Measurements from ENCODE around the gene KRTAP10-11. TPM values are rescaled to one million over a fixed set of nuclear protein-coding genes. Genes with fewer than 3 reads are reported as not detected.
"Not testable (repeated sequence)": the region's sequence is repeated elsewhere in the genome, so short reads cannot be mapped to it uniquely, and the experiment has no call there.

The KRTAP10-11 gene, protein sequence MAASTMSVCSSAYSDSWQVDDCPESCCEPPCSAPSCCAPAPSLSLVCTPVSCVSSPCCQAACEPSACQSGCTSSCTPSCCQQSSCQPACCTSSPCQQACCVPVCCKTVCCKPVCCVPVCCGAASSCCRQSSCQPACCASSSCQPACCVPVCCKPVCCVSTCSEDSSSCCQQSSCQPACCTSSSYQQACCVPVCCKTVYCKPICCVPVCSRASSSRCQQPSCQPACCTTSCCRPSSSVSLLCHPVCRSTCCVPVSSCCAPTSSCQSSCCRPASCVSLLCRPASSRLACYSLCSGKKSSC
- total RNA-seq (2022) (not detected in 2 replicates), Bru-seq, nascent RNA (not detected), BruChase-seq, experiment 1, labeled RNA remaining after a 2-hour chase (not detected), BruChase-seq, experiment 2, labeled RNA remaining after a 6-hour chase (not detected)
- long read RNA-seq = 0 reads

DNA sequence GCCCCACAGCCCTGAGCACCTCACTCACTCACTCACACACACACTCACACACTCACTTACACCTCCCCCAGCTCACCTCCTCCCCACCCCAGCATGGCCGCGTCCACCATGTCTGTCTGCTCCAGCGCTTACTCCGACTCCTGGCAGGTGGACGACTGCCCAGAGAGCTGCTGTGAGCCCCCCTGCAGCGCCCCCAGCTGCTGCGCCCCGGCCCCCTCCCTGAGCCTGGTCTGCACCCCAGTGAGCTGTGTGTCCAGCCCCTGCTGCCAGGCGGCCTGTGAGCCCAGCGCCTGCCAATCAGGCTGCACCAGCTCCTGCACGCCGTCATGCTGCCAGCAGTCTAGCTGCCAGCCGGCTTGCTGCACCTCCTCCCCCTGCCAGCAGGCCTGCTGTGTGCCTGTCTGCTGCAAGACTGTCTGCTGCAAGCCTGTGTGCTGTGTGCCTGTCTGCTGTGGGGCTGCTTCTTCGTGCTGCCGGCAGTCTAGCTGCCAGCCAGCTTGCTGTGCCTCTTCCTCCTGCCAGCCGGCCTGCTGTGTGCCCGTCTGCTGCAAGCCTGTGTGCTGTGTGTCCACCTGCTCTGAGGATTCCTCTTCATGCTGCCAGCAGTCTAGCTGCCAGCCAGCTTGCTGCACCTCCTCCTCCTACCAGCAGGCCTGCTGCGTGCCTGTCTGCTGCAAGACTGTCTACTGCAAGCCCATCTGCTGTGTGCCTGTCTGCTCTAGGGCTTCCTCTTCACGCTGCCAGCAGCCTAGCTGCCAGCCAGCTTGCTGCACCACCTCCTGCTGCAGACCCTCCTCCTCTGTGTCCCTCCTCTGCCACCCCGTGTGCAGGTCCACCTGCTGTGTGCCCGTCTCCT lies at the start of gene KRTAP10-11:
Gene KRTAP10-11 (plus strand): TSS at position 49 of the 856 bp plus-strand sequence. CDS start 45 bp downstream, at position 94.
- H3K4me1 Mint-ChIP-seq (ENCODE audit: low read depth, unreplicated experiment); H3K36me3 Mint-ChIP-seq (ENCODE audit: insufficient read depth, unreplicated experiment); intact Hi-C loops (cut with micrococcal nuclease; ENCODE audit: unreplicated experiment); BruUV-seq (replicated peaks); H3K36me3 ChIP-seq (ENCODE audit: control insufficient read depth, insufficient read depth, low read length); H3K4me3 ChIP-seq (ENCODE audit: low read depth, low read length); H3K4me3 Mint-ChIP-seq (ENCODE audit: unreplicated experiment); H3K4me1 ChIP-seq; DNase-seq; CTCF ChIA-PET; H3K27ac Mint-ChIP-seq (ENCODE audit: unreplicated experiment); POLR2A ChIA-PET; H3K27me3 Mint-ChIP-seq (ENCODE audit: insufficient read depth, unreplicated experiment); H3K27me3 ChIP-seq (replicated peaks; ENCODE audit: control insufficient read depth, insufficient read depth, low read length): not testable (repeated sequence)
- H3K9me3 ChIP-seq = peaks cover 13% of the 10 kb centered on the region
- peaks cover 45% of the 10 kb centered on the region for H3K9me3 Mint-ChIP-seq (ENCODE audit: unreplicated experiment)

DNA sequence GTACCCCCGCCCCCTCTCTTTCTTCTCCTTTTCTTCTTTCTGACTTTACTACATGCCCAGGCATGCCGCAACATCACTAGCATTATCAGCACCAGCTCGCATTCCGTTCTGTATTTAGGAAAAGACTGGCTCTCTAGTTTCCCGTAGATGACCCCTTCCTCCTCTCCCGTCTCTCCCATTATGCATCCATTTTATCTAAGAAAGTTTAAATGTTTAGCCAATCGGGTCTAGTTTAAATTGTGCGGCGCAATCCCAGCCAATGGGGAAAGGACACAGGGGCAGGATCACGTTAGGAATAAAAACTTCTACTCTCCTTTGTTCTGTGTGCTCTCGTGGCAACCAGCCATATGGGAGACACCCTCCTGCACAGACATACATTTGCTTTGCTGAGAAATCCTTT lies 48.2 kb upstream of the KRTAP10-11 start:
- TF ChIP-seq, protein P1, sequence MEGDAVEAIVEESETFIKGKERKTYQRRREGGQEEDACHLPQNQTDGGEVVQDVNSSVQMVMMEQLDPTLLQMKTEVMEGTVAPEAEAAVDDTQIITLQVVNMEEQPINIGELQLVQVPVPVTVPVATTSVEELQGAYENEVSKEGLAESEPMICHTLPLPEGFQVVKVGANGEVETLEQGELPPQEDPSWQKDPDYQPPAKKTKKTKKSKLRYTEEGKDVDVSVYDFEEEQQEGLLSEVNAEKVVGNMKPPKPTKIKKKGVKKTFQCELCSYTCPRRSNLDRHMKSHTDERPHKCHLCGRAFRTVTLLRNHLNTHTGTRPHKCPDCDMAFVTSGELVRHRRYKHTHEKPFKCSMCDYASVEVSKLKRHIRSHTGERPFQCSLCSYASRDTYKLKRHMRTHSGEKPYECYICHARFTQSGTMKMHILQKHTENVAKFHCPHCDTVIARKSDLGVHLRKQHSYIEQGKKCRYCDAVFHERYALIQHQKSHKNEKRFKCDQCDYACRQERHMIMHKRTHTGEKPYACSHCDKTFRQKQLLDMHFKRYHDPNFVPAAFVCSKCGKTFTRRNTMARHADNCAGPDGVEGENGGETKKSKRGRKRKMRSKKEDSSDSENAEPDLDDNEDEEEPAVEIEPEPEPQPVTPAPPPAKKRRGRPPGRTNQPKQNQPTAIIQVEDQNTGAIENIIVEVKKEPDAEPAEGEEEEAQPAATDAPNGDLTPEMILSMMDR (IDR thresholded peaks at IDR 0.05; ENCODE audit: insufficient read depth in 1 of 2, low read depth in 1 of 2, low read length in 1 of 2, severe bottlenecking in 1 of 2, unreplicated experiment in 1 of 2) = no peak
- POLR2A ChIA-PET = no interaction called here
- no peaks in the 10 kb centered on the region for H3K36me3 Mint-ChIP-seq (ENCODE audit: insufficient read depth, unreplicated experiment)
- H3K4me1 Mint-ChIP-seq (ENCODE audit: low read depth, unreplicated experiment) = peaks cover 7% of the 10 kb centered on the region
- H3K36me3 ChIP-seq (ENCODE audit: control insufficient read depth, insufficient read depth, low read length) = no peaks in the 10 kb centered on the region
- no TSS peak for BruUV-seq (replicated peaks)
- H3K9me3 ChIP-seq = no peaks in the 10 kb centered on the region
- H3K4me1 ChIP-seq = no peaks in the 10 kb centered on the region
- no peak overlapping the region for H3K27ac Mint-ChIP-seq (ENCODE audit: unreplicated experiment)
- no peak overlapping the region for H3K4me3 ChIP-seq (ENCODE audit: low read depth, low read length)
- H3K4me3 Mint-ChIP-seq (ENCODE audit: unreplicated experiment) = no peak overlapping the region
- peaks cover 8% of the 10 kb centered on the region for H3K27me3 Mint-ChIP-seq (ENCODE audit: insufficient read depth, unreplicated experiment)
- intact Hi-C loops (cut with micrococcal nuclease; ENCODE audit: unreplicated experiment) = no loop called here
- CTCF ChIA-PET = no interaction called here
- no peak for DNase-seq
- peaks cover 18% of the 10 kb centered on the region for H3K9me3 Mint-ChIP-seq (ENCODE audit: unreplicated experiment)
- H3K27me3 ChIP-seq (replicated peaks; ENCODE audit: control insufficient read depth, insufficient read depth, low read length) = no peaks in the 10 kb centered on the region

DNA sequence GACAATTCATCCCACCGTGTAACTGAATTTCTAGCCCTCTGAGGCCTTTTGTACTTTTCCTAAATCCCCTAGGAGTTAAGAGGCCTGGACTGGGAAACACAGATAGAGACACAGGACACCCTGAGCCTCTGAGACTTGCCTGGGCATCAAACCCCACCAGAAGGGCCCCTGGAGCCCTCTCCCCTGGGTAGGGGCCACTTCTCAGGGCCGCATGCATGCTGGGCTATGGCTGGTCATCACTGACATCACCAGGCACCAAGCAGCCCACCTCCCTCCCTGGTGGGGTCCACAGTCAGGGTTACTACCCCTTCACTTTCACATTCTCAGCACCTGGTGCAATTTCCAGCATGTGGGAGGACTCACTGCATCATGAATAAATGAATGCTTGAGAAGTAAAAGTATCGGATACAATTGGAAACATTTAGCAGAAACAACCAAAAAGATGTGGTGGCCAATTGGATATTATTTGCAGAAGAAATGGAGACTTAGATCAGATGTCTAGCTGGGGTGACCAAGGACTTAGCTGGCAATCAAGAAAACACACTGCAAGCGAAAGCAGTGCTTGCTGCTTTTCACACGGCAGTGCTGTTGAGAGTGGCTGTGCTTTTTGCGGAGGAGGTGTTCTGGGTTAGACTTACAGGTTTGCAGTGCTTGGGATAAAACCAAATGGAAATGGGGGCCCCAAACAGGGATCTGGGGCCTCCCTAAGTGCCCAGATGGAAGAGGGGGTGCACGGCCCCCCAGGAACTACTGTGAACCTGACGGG lies 46.8 kb upstream of the KRTAP10-11 start:
- H3K9me3 Mint-ChIP-seq (ENCODE audit: unreplicated experiment) = peaks cover 18% of the 10 kb centered on the region
- H3K4me1 Mint-ChIP-seq (ENCODE audit: low read depth, unreplicated experiment) = peaks cover 7% of the 10 kb centered on the region
- POLR2A ChIA-PET = no interaction called here
- H3K36me3 Mint-ChIP-seq (ENCODE audit: insufficient read depth, unreplicated experiment) = no peaks in the 10 kb centered on the region
- CTCF ChIA-PET = no interaction called here
- TF ChIP-seq, protein P1 (IDR thresholded peaks at IDR 0.05; ENCODE audit: insufficient read depth in 1 of 2, low read depth in 1 of 2, low read length in 1 of 2, severe bottlenecking in 1 of 2, unreplicated experiment in 1 of 2) = no peak
- no peak overlapping the region for H3K27ac Mint-ChIP-seq (ENCODE audit: unreplicated experiment)
- H3K9me3 ChIP-seq = no peaks in the 10 kb centered on the region
- DNase-seq = no peak
- intact Hi-C loops (cut with micrococcal nuclease; ENCODE audit: unreplicated experiment) = no loop called here
- no peaks in the 10 kb centered on the region for H3K4me1 ChIP-seq
- H3K4me3 Mint-ChIP-seq (ENCODE audit: unreplicated experiment) = no peak overlapping the region
- peaks cover 8% of the 10 kb centered on the region for H3K27me3 Mint-ChIP-seq (ENCODE audit: insufficient read depth, unreplicated experiment)
- H3K36me3 ChIP-seq (ENCODE audit: control insufficient read depth, insufficient read depth, low read length) = no peaks in the 10 kb centered on the region
- no peaks in the 10 kb centered on the region for H3K27me3 ChIP-seq (replicated peaks; ENCODE audit: control insufficient read depth, insufficient read depth, low read length)
- BruUV-seq (replicated peaks) = no TSS peak
- H3K4me3 ChIP-seq (ENCODE audit: low read depth, low read length) = no peak overlapping the region

DNA sequence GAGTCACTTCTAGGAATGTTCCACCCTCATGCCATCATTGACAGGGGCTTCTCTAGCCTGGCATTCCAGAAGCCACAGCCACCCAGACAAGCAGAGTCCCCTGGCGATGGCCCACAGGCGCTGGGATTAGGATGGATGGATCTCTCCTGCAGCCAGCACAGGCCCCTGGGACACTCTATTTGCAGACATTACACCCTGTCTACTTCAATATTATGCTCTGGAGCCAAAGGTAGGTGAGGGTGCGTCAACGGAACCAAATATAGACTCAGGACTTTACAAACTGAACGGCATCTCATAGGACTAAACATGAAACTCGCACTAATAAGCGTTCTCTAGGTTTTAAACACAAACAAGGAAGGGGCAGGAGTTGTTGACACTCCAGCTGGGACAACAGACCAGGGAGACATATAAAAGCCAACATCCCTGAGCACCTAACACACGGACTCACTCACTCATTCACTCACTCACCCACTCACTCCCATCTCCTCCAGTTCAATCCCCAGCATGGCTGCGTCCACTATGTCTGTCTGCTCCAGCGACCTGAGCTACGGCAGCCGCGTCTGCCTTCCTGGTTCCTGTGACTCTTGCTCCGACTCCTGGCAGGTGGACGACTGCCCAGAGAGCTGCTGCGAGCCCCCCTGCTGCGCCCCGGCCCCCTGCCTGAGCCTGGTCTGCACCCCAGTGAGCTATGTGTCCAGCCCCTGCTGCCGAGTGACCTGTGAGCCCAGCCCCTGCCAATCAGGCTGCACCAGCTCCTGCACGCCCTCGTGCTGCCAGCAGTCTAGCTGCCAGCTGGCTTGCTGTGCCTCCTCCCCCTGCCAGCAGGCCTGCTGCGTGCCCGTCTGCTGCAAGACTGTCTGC lies 45.9 kb upstream of the KRTAP10-11 start, which contains the start of gene KRTAP10-7:
Gene KRTAP10-7 (plus strand): TSS at position 480 of the 861 bp plus-strand sequence. CDS start 25 bp downstream, at position 505.
- H3K4me1 Mint-ChIP-seq (ENCODE audit: low read depth, unreplicated experiment); CTCF ChIA-PET; H3K4me3 ChIP-seq (ENCODE audit: low read depth, low read length); DNase-seq; H3K9me3 ChIP-seq; intact Hi-C loops (cut with micrococcal nuclease; ENCODE audit: unreplicated experiment); BruUV-seq (replicated peaks); H3K4me3 Mint-ChIP-seq (ENCODE audit: unreplicated experiment); H3K27me3 ChIP-seq (replicated peaks; ENCODE audit: control insufficient read depth, insufficient read depth, low read length); H3K27ac Mint-ChIP-seq (ENCODE audit: unreplicated experiment); H3K27me3 Mint-ChIP-seq (ENCODE audit: insufficient read depth, unreplicated experiment); H3K36me3 ChIP-seq (ENCODE audit: control insufficient read depth, insufficient read depth, low read length); H3K4me1 ChIP-seq; POLR2A ChIA-PET; H3K36me3 Mint-ChIP-seq (ENCODE audit: insufficient read depth, unreplicated experiment): not testable (repeated sequence)
- H3K9me3 Mint-ChIP-seq (ENCODE audit: unreplicated experiment) = peaks cover 18% of the 10 kb centered on the region

All from Caco-2 (cell line).